ENCODE measurements around the gene SRPK1.

The SRPK1 gene

GRCh38 chr6:35852994-35853393 is 67.9 kb downstream of the SRPK1 start:
- H3K27me3 Mint-ChIP-seq, result no peaks in the 10 kb centered on the region
- H3K9me3 Mint-ChIP-seq, result peaks cover 9% of the 10 kb centered on the region
- H3K4me1 Mint-ChIP-seq (ENCODE audit: low read depth), result peaks cover 43% of the 10 kb centered on the region
- intact Hi-C loops (cut with micrococcal nuclease), result no loop called here
- H3K27ac Mint-ChIP-seq, result no peak overlapping the region
- H3K4me3 Mint-ChIP-seq, result no peak overlapping the region
- peaks cover 70% of the 10 kb centered on the region for H3K36me3 Mint-ChIP-seq (ENCODE audit: low read depth)

GRCh38 chr6:35850208-35850607 is 70.7 kb downstream of the SRPK1 start:
- Mint-ChIP-seq H3K27me3 (no peaks in the 10 kb centered on the region), H3K27ac (no peak overlapping the region), H3K4me1 (ENCODE audit: low read depth) (peaks cover 54% of the 10 kb centered on the region), H3K9me3 (peaks cover 9% of the 10 kb centered on the region), H3K36me3 (ENCODE audit: low read depth) (peaks cover 61% of the 10 kb centered on the region), H3K4me3 (no peak overlapping the region)
- intact Hi-C loops (cut with micrococcal nuclease), result no loop called here

- H3K27ac Mint-ChIP-seq, result no peak overlapping the region
- intact Hi-C loops (cut with micrococcal nuclease), result no loop called here
- peaks cover 16% of the 10 kb centered on the region for H3K4me1 Mint-ChIP-seq (ENCODE audit: low read depth)
- peaks cover 9% of the 10 kb centered on the region for H3K9me3 Mint-ChIP-seq
- no peak overlapping the region for H3K4me3 Mint-ChIP-seq
- H3K36me3 Mint-ChIP-seq (ENCODE audit: low read depth), result peaks cover 44% of the 10 kb centered on the region
- no peaks in the 10 kb centered on the region for H3K27me3 Mint-ChIP-seq
Observed at GRCh38 chr6:35844290-35844689, 76.6 kb downstream of the SRPK1 start.

GRCh38 chr6:35842381-35842780 is 78.5 kb downstream of the SRPK1 start:
- H3K4me3 Mint-ChIP-seq, result no peak overlapping the region
- H3K9me3 Mint-ChIP-seq, result no peaks in the 10 kb centered on the region
- no peaks in the 10 kb centered on the region for H3K27me3 Mint-ChIP-seq
- no peak overlapping the region for H3K27ac Mint-ChIP-seq
- peaks cover 11% of the 10 kb centered on the region for H3K4me1 Mint-ChIP-seq (ENCODE audit: low read depth)
- peaks cover 43% of the 10 kb centered on the region for H3K36me3 Mint-ChIP-seq (ENCODE audit: low read depth)
- intact Hi-C loops (cut with micrococcal nuclease), result no loop called here

- H3K9me3 Mint-ChIP-seq, result no peaks in the 10 kb centered on the region
Observed at GRCh38 chr6:35839019-35839418, 81.9 kb downstream of the SRPK1 start.

GRCh38 chr6:35833536-35833935 is 87.4 kb downstream of the SRPK1 start:
- peaks cover 30% of the 10 kb centered on the region for H3K36me3 Mint-ChIP-seq (ENCODE audit: low read depth)

More at GRCh38 chr6:35839019-35839418, 81.9 kb downstream of the SRPK1 start:
- no peak overlapping the region for H3K4me3 Mint-ChIP-seq
- H3K27ac Mint-ChIP-seq, result no peak overlapping the region
- peaks cover 39% of the 10 kb centered on the region for H3K36me3 Mint-ChIP-seq (ENCODE audit: low read depth)
- peaks cover 19% of the 10 kb centered on the region for H3K4me1 Mint-ChIP-seq (ENCODE audit: low read depth)
- intact Hi-C loops (cut with micrococcal nuclease), result no loop called here
- no peaks in the 10 kb centered on the region for H3K27me3 Mint-ChIP-seq

GRCh38 chr6:35831257-35832007 is 89.5 kb downstream of the SRPK1 start:
- no peaks in the 10 kb centered on the region for H3K9me3 Mint-ChIP-seq
- intact Hi-C loops (cut with micrococcal nuclease), result no loop called here
- H3K4me3 Mint-ChIP-seq, result no peak overlapping the region
- no peaks in the 10 kb centered on the region for H3K27me3 Mint-ChIP-seq
- H3K4me1 Mint-ChIP-seq (ENCODE audit: low read depth), result peaks cover 27% of the 10 kb centered on the region
- H3K27ac Mint-ChIP-seq, result no peak overlapping the region
- H3K36me3 Mint-ChIP-seq (ENCODE audit: low read depth), result peaks cover 19% of the 10 kb centered on the region

More at GRCh38 chr6:35833536-35833935, 87.4 kb downstream of the SRPK1 start:
- Mint-ChIP-seq H3K4me1 (ENCODE audit: low read depth) (peaks cover 27% of the 10 kb centered on the region), H3K27ac (no peak overlapping the region), H3K4me3 (no peak overlapping the region), H3K27me3 (no peaks in the 10 kb centered on the region), H3K9me3 (no peaks in the 10 kb centered on the region)
- intact Hi-C loops (cut with micrococcal nuclease), result no loop called here

GRCh38 chr6:35829306-35829705 is 91.6 kb downstream of the SRPK1 start:
- H3K4me3 Mint-ChIP-seq, result no peak overlapping the region
- no peak overlapping the region for H3K27ac Mint-ChIP-seq
- intact Hi-C loops (cut with micrococcal nuclease), result no loop called here
- H3K36me3 Mint-ChIP-seq (ENCODE audit: low read depth), result peaks cover 9% of the 10 kb centered on the region
- H3K4me1 Mint-ChIP-seq (ENCODE audit: low read depth), result peaks cover 10% of the 10 kb centered on the region
- H3K27me3 Mint-ChIP-seq, result no peaks in the 10 kb centered on the region
- H3K9me3 Mint-ChIP-seq, result no peaks in the 10 kb centered on the region

GRCh38 chr6:35824552-35825192 is 96.2 kb downstream of the SRPK1 start:
- Mint-ChIP-seq H3K27ac (no peak overlapping the region), H3K9me3 (no peaks in the 10 kb centered on the region), H3K36me3 (ENCODE audit: low read depth) (no peaks in the 10 kb centered on the region), H3K4me1 (ENCODE audit: low read depth) (no peaks in the 10 kb centered on the region), H3K4me3 (no peak overlapping the region), H3K27me3 (peaks cover 2% of the 10 kb centered on the region)
- intact Hi-C loops (cut with micrococcal nuclease), result no loop called here

- Mint-ChIP-seq H3K27me3 (peaks cover 3% of the 10 kb centered on the region), H3K9me3 (no peaks in the 10 kb centered on the region), H3K27ac (no peak overlapping the region), H3K36me3 (ENCODE audit: low read depth) (no peaks in the 10 kb centered on the region), H3K4me3 (no peak overlapping the region), H3K4me1 (ENCODE audit: low read depth) (no peaks in the 10 kb centered on the region)
- intact Hi-C loops (cut with micrococcal nuclease), result no loop called here
Observed at GRCh38 chr6:35823601-35824000, 97.3 kb downstream of the SRPK1 start.

- no peak overlapping the region for H3K4me3 Mint-ChIP-seq
- H3K4me1 Mint-ChIP-seq (ENCODE audit: low read depth), result no peaks in the 10 kb centered on the region
- no peak overlapping the region for H3K27ac Mint-ChIP-seq
- intact Hi-C loops (cut with micrococcal nuclease), result no loop called here
- no peaks in the 10 kb centered on the region for H3K9me3 Mint-ChIP-seq
- peaks cover 3% of the 10 kb centered on the region for H3K27me3 Mint-ChIP-seq
- H3K36me3 Mint-ChIP-seq (ENCODE audit: low read depth), result no peaks in the 10 kb centered on the region
Observed at GRCh38 chr6:35817515-35817914, 103.4 kb downstream of the SRPK1 start.

- Mint-ChIP-seq H3K27me3 (peaks cover 7% of the 10 kb centered on the region), H3K36me3 (ENCODE audit: low read depth) (no peaks in the 10 kb centered on the region), H3K4me3 (no peak overlapping the region), H3K27ac (no peak overlapping the region), H3K4me1 (ENCODE audit: low read depth) (no peaks in the 10 kb centered on the region), H3K9me3 (no peaks in the 10 kb centered on the region)
- intact Hi-C loops (cut with micrococcal nuclease), result no loop called here
Observed at GRCh38 chr6:35811699-35811995, 109.3 kb downstream of the SRPK1 start.

- intact Hi-C loops (cut with micrococcal nuclease), result no loop called here
- no peaks in the 10 kb centered on the region for H3K9me3 Mint-ChIP-seq
- H3K36me3 Mint-ChIP-seq (ENCODE audit: low read depth), result no peaks in the 10 kb centered on the region
- no peak overlapping the region for H3K27ac Mint-ChIP-seq
- no peak overlapping the region for H3K4me3 Mint-ChIP-seq
- no peaks in the 10 kb centered on the region for H3K4me1 Mint-ChIP-seq (ENCODE audit: low read depth)
- peaks cover 10% of the 10 kb centered on the region for H3K27me3 Mint-ChIP-seq
Observed at GRCh38 chr6:35810971-35811698, 109.8 kb downstream of the SRPK1 start.

- H3K4me3 Mint-ChIP-seq, result no peak overlapping the region
- H3K9me3 Mint-ChIP-seq, result no peaks in the 10 kb centered on the region
- intact Hi-C loops (cut with micrococcal nuclease), result no loop called here
Observed at GRCh38 chr6:35809809-35810208, 111.1 kb downstream of the SRPK1 start.

More at GRCh38 chr6:35809809-35810208, 111.1 kb downstream of the SRPK1 start:
- no peaks in the 10 kb centered on the region for H3K4me1 Mint-ChIP-seq (ENCODE audit: low read depth)
- H3K27me3 Mint-ChIP-seq, result peaks cover 19% of the 10 kb centered on the region
- no peaks in the 10 kb centered on the region for H3K36me3 Mint-ChIP-seq (ENCODE audit: low read depth)
- H3K27ac Mint-ChIP-seq, result no peak overlapping the region

Data from dendritic cell treated with granulocyte-macrophage colony-stimulating factor and Interleukin-4, amounts not matched to agents 40 ng/mL and 50 ng/mL, for 4 days (primary cell).